SK-N-SH treated with all-trans-retinoic acid at 6 μM for 48 hours (cell line): Measurements from ENCODE around the gene BST1.

Experiments used
- ATAC-seq: fragments of 200-7000 bp; cut with Tn5 transposase; 3 replicates; pipeline ENCODE4 v1.9.1; 2020; ENCODE audit warnings: mild to moderate bottlenecking, moderate library complexity
- ARNTL ChIP-seq: fragments of 450-650 bp; formaldehyde crosslinking; IDR thresholded peaks from 2 replicates; pipeline ENCODE4 v1.5.0; 2020; ENCODE audit warnings: low read depth, mild to moderate bottlenecking, moderate library complexity, borderline replicate concordance
- BACH2 ChIP-seq: fragments of 250-450 bp; sonication (Bioruptor Pico); IDR thresholded peaks from 2 replicates; pipeline ENCODE4 v1.9.0; 2021; ENCODE audit warnings: mild to moderate bottlenecking, borderline replicate concordance
- CSDC2 ChIP-seq: fragments of 250-450 bp; sonication (Bioruptor Pico); IDR thresholded peaks from 2 replicates; pipeline ENCODE4 v1.5.0; 2020; ENCODE audit warnings: mild to moderate bottlenecking, moderate library complexity
- CSRNP3 ChIP-seq: fragments of 250-450 bp; sonication (Bioruptor Pico); IDR thresholded peaks from 2 replicates; pipeline ENCODE4 v1.5.1; 2021; ENCODE audit warnings: mild to moderate bottlenecking, moderate library complexity
- GLIS3 ChIP-seq: fragments of 250-450 bp; sonication (Bioruptor Pico); IDR thresholded peaks from 2 replicates; pipeline ENCODE4 v1.5.0; 2020; ENCODE audit warnings: mild to moderate bottlenecking, moderate library complexity
- ISL1 ChIP-seq: fragments of 250-450 bp; sonication (Bioruptor Pico); IDR thresholded peaks from 2 replicates; pipeline ENCODE4 v2.1.2; 2022; ENCODE audit warnings: mild to moderate bottlenecking, moderate library complexity
- OSR1 ChIP-seq: fragments of 250-450 bp; sonication (Bioruptor Pico); IDR thresholded peaks from 2 replicates; pipeline ENCODE4 v1.8.0; 2022; ENCODE audit warnings: moderate library complexity, mild to moderate bottlenecking, inconsistent platforms
- PATZ1 ChIP-seq: fragments of 250-450 bp; sonication (Bioruptor Pico); IDR thresholded peaks from 2 replicates; pipeline ENCODE4 v1.8.0; 2020; ENCODE audit warnings: mild to moderate bottlenecking, moderate library complexity, borderline replicate concordance
- PPARA ChIP-seq: fragments of 250-450 bp; sonication (Bioruptor Pico); IDR thresholded peaks from 2 replicates; pipeline ENCODE4 v1.5.0; 2020; ENCODE audit warnings: mild to moderate bottlenecking, borderline replicate concordance
- RARB ChIP-seq: fragments of 250-450 bp; sonication (Bioruptor Pico); IDR thresholded peaks from 2 replicates; pipeline ENCODE4 v1.8.0; 2021; ENCODE audit warnings: mild to moderate bottlenecking, moderate library complexity
- TOX ChIP-seq: fragments of 250-450 bp; sonication (Bioruptor Pico); IDR thresholded peaks from 2 replicates; pipeline ENCODE4 v1.8.0; 2021; ENCODE audit warnings: mild to moderate bottlenecking, moderate library complexity, borderline replicate concordance
- TSHZ2 ChIP-seq: fragments of 250-450 bp; sonication (Bioruptor Pico); IDR thresholded peaks from 2 replicates; pipeline ENCODE4 v1.5.0; 2020; ENCODE audit warnings: mild to moderate bottlenecking, moderate library complexity
- ZC3H10 ChIP-seq: fragments of 250-450 bp; sonication (Bioruptor Pico); IDR thresholded peaks from 2 replicates; pipeline ENCODE4 v1.5.1; 2021; ENCODE audit warnings: mild to moderate bottlenecking, moderate library complexity
- ZFP3 ChIP-seq: fragments of 250-450 bp; sonication (Bioruptor Pico); IDR thresholded peaks from 2 replicates; pipeline ENCODE4 v1.5.0; 2020; ENCODE audit warnings: mild to moderate bottlenecking, moderate library complexity
- ZFP30 ChIP-seq: fragments of 450-650 bp; formaldehyde crosslinking; IDR thresholded peaks from 2 replicates; pipeline ENCODE4 v1.5.0; 2022; ENCODE audit warnings: mild to moderate bottlenecking, moderate library complexity
- ZNF565 ChIP-seq: fragments of 450-650 bp; formaldehyde crosslinking; conservative IDR thresholded peaks from 2 replicates; pipeline ENCODE4 v1.5.0; 2020; ENCODE audit warnings: low read depth, mild to moderate bottlenecking, moderate library complexity
- ZNF70 ChIP-seq: fragments of 450-650 bp; formaldehyde crosslinking; IDR thresholded peaks from 2 replicates; pipeline ENCODE4 v1.5.0; 2020; ENCODE audit warnings: mild to moderate bottlenecking, moderate library complexity
- ZNF8 ChIP-seq: fragments of 450-650 bp; formaldehyde crosslinking; IDR thresholded peaks from 2 replicates; pipeline ENCODE4 v1.5.0; 2020; ENCODE audit warnings: mild to moderate bottlenecking, moderate library complexity
- TF ChIP-seq, protein P1 (sequence below): fragments of 250-450 bp; sonication (Bioruptor Pico); IDR thresholded peaks from 2 replicates; pipeline ENCODE4 v1.5.1; 2020; ENCODE audit warnings: low read depth, mild to moderate bottlenecking, moderate library complexity
- TF ChIP-seq, protein P2 (sequence below): fragments of 250-450 bp; sonication (Bioruptor Pico); IDR thresholded peaks from 2 replicates; pipeline ENCODE4 v1.8.0; 2021; ENCODE audit warnings: low read depth, mild to moderate bottlenecking, moderate library complexity, borderline replicate concordance

The BST1 gene

DNA sequence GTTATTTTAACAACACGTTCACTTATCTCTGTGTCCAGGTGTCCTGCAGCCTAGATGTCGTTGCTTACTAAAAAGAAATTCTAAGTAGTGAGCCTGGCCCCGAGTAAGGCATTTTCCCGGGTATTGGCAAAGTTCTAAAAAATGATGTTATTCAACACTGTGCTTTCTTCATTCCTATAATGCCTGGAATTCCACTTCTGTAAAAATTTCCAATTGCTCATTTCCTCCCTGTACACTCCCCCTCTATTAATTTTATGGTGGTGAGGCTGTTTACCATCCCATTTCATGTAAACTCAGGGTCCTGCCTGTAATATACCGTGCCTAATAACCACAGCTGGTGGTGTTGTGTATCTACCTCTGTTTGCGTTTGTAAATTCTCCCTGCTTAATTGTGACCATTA is 14.2 kb downstream of the BST1 start:
- peak; percentile 82 for ATAC-seq
- TF ChIP-seq BACH2 (no peak), ZNF565 (CRISPR knock-in tag) (no peak), ZFP30 (no peak), CSDC2 (CRISPR knock-in tag) (no peak), PPARA (CRISPR knock-in tag) (no peak), ZNF70 (no peak), PATZ1 (CRISPR knock-in tag) (no peak), RARB (CRISPR knock-in tag) (no peak), CSRNP3 (CRISPR knock-in tag) (no peak), GLIS3 (CRISPR knock-in tag) (no peak), OSR1 (no peak), ARNTL (CRISPR knock-in tag) (no peak), TSHZ2 (CRISPR knock-in tag) (no peak), ZC3H10 (CRISPR knock-in tag) (no peak)
- TF ChIP-seq, protein P1, sequence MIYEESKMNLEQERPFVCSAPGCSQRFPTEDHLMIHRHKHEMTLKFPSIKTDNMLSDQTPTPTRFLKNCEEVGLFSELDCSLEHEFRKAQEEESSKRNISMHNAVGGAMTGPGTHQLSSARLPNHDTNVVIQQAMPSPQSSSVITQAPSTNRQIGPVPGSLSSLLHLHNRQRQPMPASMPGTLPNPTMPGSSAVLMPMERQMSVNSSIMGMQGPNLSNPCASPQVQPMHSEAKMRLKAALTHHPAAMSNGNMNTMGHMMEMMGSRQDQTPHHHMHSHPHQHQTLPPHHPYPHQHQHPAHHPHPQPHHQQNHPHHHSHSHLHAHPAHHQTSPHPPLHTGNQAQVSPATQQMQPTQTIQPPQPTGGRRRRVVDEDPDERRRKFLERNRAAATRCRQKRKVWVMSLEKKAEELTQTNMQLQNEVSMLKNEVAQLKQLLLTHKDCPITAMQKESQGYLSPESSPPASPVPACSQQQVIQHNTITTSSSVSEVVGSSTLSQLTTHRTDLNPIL: no peak

GRCh38 chr4:15717657-15718416 is 15.0 kb downstream of the BST1 start:
- ATAC-seq: peak; percentile 57; the same call in 2 of the 3 replicates
- TF ChIP-seq PPARA (CRISPR knock-in tag) (no peak), ZFP30 (no peak), PATZ1 (CRISPR knock-in tag) (no peak), TOX (CRISPR knock-in tag) (no peak), ISL1 (CRISPR knock-in tag) (no peak), ZC3H10 (CRISPR knock-in tag) (no peak), ZNF565 (CRISPR knock-in tag) (no peak), ZNF70 (no peak), ZFP3 (CRISPR knock-in tag) (no peak), ARNTL (CRISPR knock-in tag) (no peak), TSHZ2 (CRISPR knock-in tag) (no peak), CSRNP3 (CRISPR knock-in tag) (no peak), OSR1 (no peak), BACH2 (no peak), ZNF8 (no peak)
- TF ChIP-seq, protein P2, sequence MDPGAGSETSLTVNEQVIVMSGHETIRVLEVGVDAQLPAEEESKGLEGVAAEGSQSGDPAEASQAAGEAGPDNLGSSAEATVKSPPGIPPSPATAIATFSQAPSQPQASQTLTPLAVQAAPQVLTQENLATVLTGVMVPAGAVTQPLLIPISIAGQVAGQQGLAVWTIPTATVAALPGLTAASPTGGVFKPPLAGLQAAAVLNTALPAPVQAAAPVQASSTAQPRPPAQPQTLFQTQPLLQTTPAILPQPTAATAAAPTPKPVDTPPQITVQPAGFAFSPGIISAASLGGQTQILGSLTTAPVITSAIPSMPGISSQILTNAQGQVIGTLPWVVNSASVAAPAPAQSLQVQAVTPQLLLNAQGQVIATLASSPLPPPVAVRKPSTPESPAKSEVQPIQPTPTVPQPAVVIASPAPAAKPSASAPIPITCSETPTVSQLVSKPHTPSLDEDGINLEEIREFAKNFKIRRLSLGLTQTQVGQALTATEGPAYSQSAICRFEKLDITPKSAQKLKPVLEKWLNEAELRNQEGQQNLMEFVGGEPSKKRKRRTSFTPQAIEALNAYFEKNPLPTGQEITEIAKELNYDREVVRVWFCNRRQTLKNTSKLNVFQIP (CRISPR knock-in tag): no peak
- TF ChIP-seq, protein P1: no peak
